ENCODE data around the gene PCAT6.

PCAT6 gene

DNA sequence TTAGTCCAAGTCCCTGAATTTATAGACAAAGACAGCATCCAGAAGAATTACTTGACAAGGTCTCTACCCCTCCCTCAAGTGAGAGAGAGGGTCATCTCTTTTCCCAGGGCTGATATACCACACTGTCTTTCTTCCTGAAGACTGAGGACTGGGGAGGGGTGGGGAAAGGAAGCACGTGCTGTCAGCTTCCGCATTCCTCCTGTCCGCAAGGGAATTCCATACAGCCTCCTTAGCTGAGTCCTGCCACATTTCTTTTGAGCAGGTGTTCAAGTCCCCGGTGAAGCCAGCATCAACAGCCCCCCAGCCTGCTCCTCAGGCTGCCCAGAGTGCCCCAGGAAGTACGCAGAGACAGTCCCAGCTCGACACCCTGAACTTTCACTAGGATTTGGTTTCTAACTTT is 34.2 kb downstream of the PCAT6 start:
- Histone ChIP-seq H3K36me3 (peaks cover 4% of the 10 kb centered on the region; the same call in 1 of the 2 replicates), H3K27ac (no peak overlapping the region), H3K9me3 (ENCODE audit: severe bottlenecking) (peaks cover 2% of the 10 kb centered on the region), H3K27me3 (ENCODE audit: insufficient read depth, low read depth, severe bottlenecking) (no peaks in the 10 kb centered on the region), H3K4me3 (ENCODE audit: low read depth, low read length) (no peak overlapping the region)
- no peak for DNase-seq
- TF ChIP-seq, protein P1, sequence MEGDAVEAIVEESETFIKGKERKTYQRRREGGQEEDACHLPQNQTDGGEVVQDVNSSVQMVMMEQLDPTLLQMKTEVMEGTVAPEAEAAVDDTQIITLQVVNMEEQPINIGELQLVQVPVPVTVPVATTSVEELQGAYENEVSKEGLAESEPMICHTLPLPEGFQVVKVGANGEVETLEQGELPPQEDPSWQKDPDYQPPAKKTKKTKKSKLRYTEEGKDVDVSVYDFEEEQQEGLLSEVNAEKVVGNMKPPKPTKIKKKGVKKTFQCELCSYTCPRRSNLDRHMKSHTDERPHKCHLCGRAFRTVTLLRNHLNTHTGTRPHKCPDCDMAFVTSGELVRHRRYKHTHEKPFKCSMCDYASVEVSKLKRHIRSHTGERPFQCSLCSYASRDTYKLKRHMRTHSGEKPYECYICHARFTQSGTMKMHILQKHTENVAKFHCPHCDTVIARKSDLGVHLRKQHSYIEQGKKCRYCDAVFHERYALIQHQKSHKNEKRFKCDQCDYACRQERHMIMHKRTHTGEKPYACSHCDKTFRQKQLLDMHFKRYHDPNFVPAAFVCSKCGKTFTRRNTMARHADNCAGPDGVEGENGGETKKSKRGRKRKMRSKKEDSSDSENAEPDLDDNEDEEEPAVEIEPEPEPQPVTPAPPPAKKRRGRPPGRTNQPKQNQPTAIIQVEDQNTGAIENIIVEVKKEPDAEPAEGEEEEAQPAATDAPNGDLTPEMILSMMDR (IDR thresholded peaks at IDR 0.05; ENCODE audit: low read depth, low read length) = no peak

DNA sequence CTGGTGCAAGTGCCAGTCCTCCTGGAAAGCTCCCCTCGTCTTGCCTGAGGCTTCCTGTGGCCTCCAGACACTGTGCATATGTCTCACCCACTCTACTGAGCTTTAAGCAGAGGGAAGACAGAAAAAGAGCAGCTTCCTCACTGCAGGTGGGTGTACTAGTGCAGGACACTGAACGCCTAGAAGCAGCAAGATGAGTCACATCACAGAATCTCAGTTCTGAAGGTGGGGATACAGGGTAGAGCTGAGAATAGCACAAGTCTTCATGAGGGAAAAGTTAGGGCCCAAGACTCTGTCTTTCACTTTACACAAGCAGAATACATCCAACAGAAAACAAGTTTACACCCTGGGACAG is 37.4 kb downstream of the PCAT6 start:
- Histone ChIP-seq H3K9me3 (ENCODE audit: severe bottlenecking) (peaks cover 2% of the 10 kb centered on the region), H3K4me3 (ENCODE audit: low read depth, low read length) (no peak overlapping the region), H3K27me3 (ENCODE audit: insufficient read depth, low read depth, severe bottlenecking) (no peaks in the 10 kb centered on the region), H3K36me3 (peaks cover 22% of the 10 kb centered on the region), H3K27ac (no peak overlapping the region)
- DNase-seq = no peak
- TF ChIP-seq, protein P1 (IDR thresholded peaks at IDR 0.05; ENCODE audit: low read depth, low read length) = no peak

DNA sequence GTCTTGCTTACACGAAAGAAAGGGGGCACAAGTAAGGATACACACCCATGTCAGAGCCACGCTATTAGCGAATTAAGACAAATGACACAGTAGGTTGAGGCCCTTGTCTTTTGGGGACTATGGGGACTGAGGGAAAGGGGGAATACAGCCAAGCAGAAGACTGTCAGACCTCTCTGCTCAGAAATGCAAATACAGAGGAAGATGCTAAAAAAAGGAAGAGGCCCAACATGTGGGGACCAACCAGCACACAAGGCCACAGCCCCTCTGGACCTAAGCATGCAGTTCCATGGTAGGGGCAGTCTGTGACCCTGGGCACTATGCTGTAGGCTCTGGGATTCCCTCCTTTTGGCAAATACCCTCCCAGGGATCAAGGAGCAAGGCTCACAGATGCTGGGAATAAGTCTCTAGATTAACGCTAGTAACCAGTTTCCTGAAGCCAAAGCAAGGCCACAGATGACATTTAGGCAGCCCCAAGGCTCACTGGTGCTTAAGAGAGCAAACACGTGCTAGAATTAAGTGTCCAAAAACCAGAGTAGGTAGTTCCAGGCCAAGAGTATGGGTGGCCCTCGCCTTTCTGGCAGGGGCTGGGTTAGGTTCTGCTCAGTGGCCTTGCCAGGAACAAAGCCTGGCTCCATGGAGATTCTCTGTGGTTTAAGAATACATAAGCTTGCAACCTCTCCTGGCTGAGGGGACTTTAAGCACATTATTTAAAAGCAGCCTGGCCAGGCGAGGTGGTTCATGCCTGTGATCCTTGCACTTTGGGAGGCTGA is 40.0 kb downstream of the PCAT6 start:
- H3K27me3 ChIP-seq (ENCODE audit: insufficient read depth, low read depth, severe bottlenecking) = no peaks in the 10 kb centered on the region
- no peak overlapping the region for H3K4me3 ChIP-seq (ENCODE audit: low read depth, low read length)
- peak overlapping the region; percentile 5 for H3K27ac ChIP-seq
- TF ChIP-seq, protein P1 (IDR thresholded peaks at IDR 0.05; ENCODE audit: low read depth, low read length) = no peak
- peaks cover 32% of the 10 kb centered on the region for H3K36me3 ChIP-seq
- peaks cover 2% of the 10 kb centered on the region for H3K9me3 ChIP-seq (ENCODE audit: severe bottlenecking)
- peak; percentile 46 for DNase-seq

DNA sequence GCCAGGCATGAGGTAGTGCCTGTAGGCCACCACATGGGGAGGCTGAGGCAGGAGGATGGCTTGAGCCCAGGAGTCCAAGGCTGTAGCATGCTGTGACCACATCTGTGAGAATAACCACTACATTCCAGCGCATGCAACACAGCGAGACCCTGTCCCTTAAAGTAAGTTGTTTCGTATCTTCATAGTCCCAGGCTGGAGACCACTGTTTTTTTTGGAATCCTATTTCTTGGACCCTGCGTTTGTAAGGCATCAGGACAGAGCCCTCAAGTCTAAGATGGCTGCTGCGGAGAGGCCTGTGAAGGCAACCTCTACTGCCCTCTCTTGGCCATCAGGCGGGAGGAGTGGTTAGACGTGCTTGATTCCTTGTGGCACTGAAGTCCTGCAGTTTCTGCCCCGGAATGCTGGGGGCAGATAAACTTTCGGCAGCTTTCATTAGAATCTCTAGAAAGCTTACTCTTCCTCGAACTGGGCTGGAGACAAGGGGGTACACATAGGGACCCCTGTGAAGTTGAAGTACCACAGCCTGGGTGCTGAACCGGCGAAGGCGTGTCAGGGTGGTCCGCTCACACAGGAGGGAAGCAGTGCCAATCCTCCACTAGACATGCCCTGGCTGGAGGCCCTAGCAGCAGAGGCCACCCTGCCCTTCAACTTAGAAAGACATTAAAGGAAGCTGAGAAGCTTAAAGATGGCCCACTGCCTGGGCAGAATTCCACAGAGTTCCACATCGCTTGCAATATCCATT is 41.6 kb downstream of the PCAT6 start:
- TF ChIP-seq, protein P1 (IDR thresholded peaks at IDR 0.05; ENCODE audit: low read depth, low read length) = peak; percentile 99
- H3K36me3 ChIP-seq = peaks cover 40% of the 10 kb centered on the region
- H3K27ac ChIP-seq = no peak overlapping the region; the same call in 1 of the 2 replicates
- H3K9me3 ChIP-seq (ENCODE audit: severe bottlenecking) = no peaks in the 10 kb centered on the region
- DNase-seq = peak; percentile 92
- no peaks in the 10 kb centered on the region for H3K27me3 ChIP-seq (ENCODE audit: insufficient read depth, low read depth, severe bottlenecking)
- H3K4me3 ChIP-seq (ENCODE audit: low read depth, low read length) = no peak overlapping the region

DNA sequence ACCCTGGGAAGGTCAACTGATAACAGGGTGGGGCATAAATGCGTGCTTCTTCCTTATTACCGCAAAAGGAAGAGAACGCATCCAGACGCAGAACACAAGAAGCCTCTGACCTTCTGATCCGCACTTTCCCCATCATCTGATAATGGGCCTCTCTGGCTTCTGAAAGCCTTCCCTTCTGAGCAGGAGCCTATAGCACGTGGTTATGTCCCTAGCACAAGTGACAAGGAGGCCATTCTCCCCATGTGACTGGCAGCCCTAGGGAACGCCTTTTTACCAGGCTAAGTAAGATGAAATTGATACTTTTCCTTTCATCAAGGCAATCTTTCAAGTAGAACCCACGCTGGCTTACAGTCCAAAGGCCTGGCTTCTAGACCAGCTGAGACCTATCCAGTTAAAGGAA is 44.0 kb downstream of the PCAT6 start:
- Histone ChIP-seq H3K27ac (no peak overlapping the region), H3K4me3 (ENCODE audit: low read depth, low read length) (no peak overlapping the region), H3K9me3 (ENCODE audit: severe bottlenecking) (no peaks in the 10 kb centered on the region), H3K27me3 (ENCODE audit: insufficient read depth, low read depth, severe bottlenecking) (no peaks in the 10 kb centered on the region), H3K36me3 (peaks cover 52% of the 10 kb centered on the region)
- TF ChIP-seq, protein P1 (IDR thresholded peaks at IDR 0.05; ENCODE audit: low read depth, low read length) = no peak
- no peak for DNase-seq
